Thoracic aorta (tissue), 2 donors: ENCODE data around the gene B3GNT7. TPM values are rescaled to one million over a fixed set of nuclear protein-coding genes. Genes with fewer than 3 reads are reported as not detected.
"Not testable (repeated sequence)": the region's sequence is repeated elsewhere in the genome, so short reads cannot be mapped to it uniquely, and the experiment has no call there.

Source experiments
- ATAC-seq: fragments of 150-250 bp; one replicate; pipeline ENCODE4 v1.8.0; 2017; ENCODE audit warnings: low read depth; ENCODE audit not compliant: insufficient number of reproducible peaks, low FRiP score
- DNase-seq: peaks from one replicate; pipeline ENCODE4 v3.0.0-alpha.2; 2020; ENCODE audit warnings: low spot score
- H3K27ac ChIP-seq, 2 donors: fragments of 200-600 bp; sonication (generic); 1 replicate in 1 of 2; 2 replicates in 1 of 2; pipeline ENCODE4 v1.5.1; 2016; ENCODE audit warnings: mild to moderate bottlenecking in 2 of 2, moderate library complexity in 2 of 2
- H3K27me3 ChIP-seq: fragments of 200-600 bp; sonication (generic); replicated peaks from 2 replicates; pipeline ENCODE4 v1.6.0; 2016; ENCODE audit warnings: mild to moderate bottlenecking; ENCODE audit not compliant: insufficient read depth
- H3K36me3 ChIP-seq: fragments of 200-600 bp; sonication (generic); one replicate; pipeline ENCODE4 v1.5.1; 2016
- H3K4me1 ChIP-seq, 2 donors: fragments of 200-600 bp; sonication (generic); 1 replicate in 1 of 2; 2 replicates in 1 of 2; pipeline versions ENCODE4 v1.5.1 to v1.6.0; 2016; ENCODE audit warnings: low read depth in 2 of 2, mild to moderate bottlenecking in 1 of 2; ENCODE audit not compliant: control insufficient read depth in 1 of 2
- H3K4me3 ChIP-seq: fragments of 200-600 bp; sonication (generic); 2 replicates; pipeline ENCODE4 v1.5.1; 2016; ENCODE audit warnings: mild to moderate bottlenecking
- H3K9me3 ChIP-seq: fragments of 200-600 bp; sonication (generic); 2 replicates; pipeline ENCODE4 v1.5.1; 2016
- total RNA-seq, 2 donors: library from RNA; depleted of rRNA; stranded (reverse); fragments of >200 nt; gene quantifications; one replicate each; pipeline versions ENCODE4 v1.1.0 to v1.2.3, GENCODE V29; 2016
- TF ChIP-seq, protein P1 (sequence below): fragments of 200-600 bp; sonication (generic); IDR thresholded peaks from one replicate; pipeline ENCODE4 v1.5.1; 2019; ENCODE audit warnings: antibody characterized with exemption

Gene B3GNT7
- total RNA-seq, 2 donors from 2014 or later: 11.4 to 17.5 TPM

- Histone ChIP-seq H3K27ac (no peak overlapping the region), H3K9me3 (peaks cover 6% of the 10 kb centered on the region), H3K4me3 (no peak overlapping the region), H3K4me1 (no peaks in the 10 kb centered on the region), H3K27me3 (no peaks in the 10 kb centered on the region), H3K36me3 (no peaks in the 10 kb centered on the region)
- ATAC-seq (no peak), DNase-seq (no peak)
- TF ChIP-seq, protein P1, sequence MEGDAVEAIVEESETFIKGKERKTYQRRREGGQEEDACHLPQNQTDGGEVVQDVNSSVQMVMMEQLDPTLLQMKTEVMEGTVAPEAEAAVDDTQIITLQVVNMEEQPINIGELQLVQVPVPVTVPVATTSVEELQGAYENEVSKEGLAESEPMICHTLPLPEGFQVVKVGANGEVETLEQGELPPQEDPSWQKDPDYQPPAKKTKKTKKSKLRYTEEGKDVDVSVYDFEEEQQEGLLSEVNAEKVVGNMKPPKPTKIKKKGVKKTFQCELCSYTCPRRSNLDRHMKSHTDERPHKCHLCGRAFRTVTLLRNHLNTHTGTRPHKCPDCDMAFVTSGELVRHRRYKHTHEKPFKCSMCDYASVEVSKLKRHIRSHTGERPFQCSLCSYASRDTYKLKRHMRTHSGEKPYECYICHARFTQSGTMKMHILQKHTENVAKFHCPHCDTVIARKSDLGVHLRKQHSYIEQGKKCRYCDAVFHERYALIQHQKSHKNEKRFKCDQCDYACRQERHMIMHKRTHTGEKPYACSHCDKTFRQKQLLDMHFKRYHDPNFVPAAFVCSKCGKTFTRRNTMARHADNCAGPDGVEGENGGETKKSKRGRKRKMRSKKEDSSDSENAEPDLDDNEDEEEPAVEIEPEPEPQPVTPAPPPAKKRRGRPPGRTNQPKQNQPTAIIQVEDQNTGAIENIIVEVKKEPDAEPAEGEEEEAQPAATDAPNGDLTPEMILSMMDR: no peak
Measured at GRCh38 chr2:231429152-231429551, 33.6 kb downstream of the B3GNT7 start.

GRCh38 chr2:231429901-231430300 lies 34.4 kb downstream of the B3GNT7 start:
- TF ChIP-seq, protein P1: no peak
- DNase-seq (no peak), ATAC-seq (no peak)
- H3K27me3 ChIP-seq: no peaks in the 10 kb centered on the region
- H3K4me1 ChIP-seq: no peaks in the 10 kb centered on the region
- peaks cover 6% of the 10 kb centered on the region for H3K9me3 ChIP-seq
- no peak overlapping the region for H3K27ac ChIP-seq
- no peaks in the 10 kb centered on the region for H3K36me3 ChIP-seq
- no peak overlapping the region for H3K4me3 ChIP-seq

DNA sequence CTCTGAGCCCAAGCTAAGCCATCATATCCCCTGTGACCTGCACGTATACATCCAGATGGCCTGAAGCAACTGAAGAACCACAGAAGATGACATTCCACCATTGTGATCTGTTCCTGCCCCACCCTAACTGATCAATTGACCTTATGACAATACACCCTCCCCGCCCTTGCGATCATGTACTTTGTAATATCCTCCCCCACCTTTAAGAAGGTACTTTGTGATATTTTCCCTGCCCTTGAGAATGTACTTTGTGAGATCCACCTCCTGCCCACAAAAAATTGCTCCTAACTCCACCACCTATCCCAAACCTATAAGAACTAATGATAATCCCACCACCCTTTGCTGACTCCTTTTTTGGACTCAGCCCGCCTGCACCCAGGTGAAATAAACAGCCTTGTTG lies 34.9 kb downstream of the B3GNT7 start:
- DNase-seq, ATAC-seq: not testable (repeated sequence)

DNA sequence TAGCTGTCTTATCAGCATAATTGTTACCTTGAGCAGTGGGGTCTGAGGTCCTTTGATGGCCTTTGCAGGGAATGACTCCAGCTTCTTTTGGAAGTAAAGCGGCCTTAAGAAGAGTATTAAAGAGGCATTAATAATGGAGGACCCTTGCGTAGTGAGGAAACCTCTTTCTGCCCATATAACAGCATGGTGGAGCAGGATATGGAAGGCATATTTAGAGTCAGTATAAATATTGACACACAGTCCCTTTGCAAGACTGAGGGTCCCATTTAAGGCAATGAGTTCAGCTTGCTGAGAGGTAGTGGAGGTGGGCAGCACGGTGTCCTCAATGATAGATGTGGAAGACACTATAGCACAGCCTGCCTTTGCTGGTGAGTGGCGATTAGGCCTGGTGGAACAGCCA lies 36.1 kb downstream of the B3GNT7 start:
- H3K9me3 ChIP-seq: peaks cover 6% of the 10 kb centered on the region
- no peak overlapping the region for H3K4me3 ChIP-seq
- H3K36me3 ChIP-seq: no peaks in the 10 kb centered on the region
- H3K27me3 ChIP-seq: no peaks in the 10 kb centered on the region
- H3K4me1 ChIP-seq: no peaks in the 10 kb centered on the region
- no peak for ATAC-seq
- TF ChIP-seq, protein P1: no peak
- no peak overlapping the region for H3K27ac ChIP-seq
- DNase-seq: no peak

More for the DNA sequence above, 34.9 kb downstream of the B3GNT7 start:
- not testable (repeated sequence) for H3K4me3 ChIP-seq, H3K27ac ChIP-seq, H3K36me3 ChIP-seq, H3K9me3 ChIP-seq, H3K27me3 ChIP-seq, H3K4me1 ChIP-seq

DNA sequence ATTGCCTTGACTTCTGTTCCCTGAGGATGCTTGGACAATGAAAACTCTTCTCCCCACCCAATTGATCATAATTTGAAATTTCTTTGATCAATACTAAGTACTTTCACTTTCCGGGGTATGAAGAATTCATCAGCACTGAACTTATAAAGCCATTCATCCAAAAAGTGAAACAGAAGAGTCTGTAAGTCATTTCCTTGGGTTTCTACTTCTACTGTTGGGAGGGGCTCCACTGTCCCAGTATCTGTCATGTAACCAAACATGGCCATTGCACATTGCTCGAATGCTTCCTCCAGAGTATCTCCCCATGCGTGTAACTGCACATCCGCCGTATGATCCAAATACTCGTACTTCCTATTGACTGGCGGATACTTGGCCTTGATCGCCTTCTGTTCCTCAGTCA lies 38.5 kb downstream of the B3GNT7 start:
- no peak overlapping the region for H3K27ac ChIP-seq
- TF ChIP-seq, protein P1: no peak
- no peak for DNase-seq
- H3K27me3 ChIP-seq: no peaks in the 10 kb centered on the region
- H3K9me3 ChIP-seq: peaks cover 6% of the 10 kb centered on the region
- ATAC-seq: no peak
- H3K4me3 ChIP-seq: no peak overlapping the region
- H3K36me3 ChIP-seq: no peaks in the 10 kb centered on the region
- no peaks in the 10 kb centered on the region for H3K4me1 ChIP-seq

GRCh38 chr2:231436957-231437356 lies 41.4 kb downstream of the B3GNT7 start:
- ATAC-seq: no peak
- no peaks in the 10 kb centered on the region for H3K27me3 ChIP-seq
- H3K9me3 ChIP-seq: peaks cover 3% of the 10 kb centered on the region
- H3K36me3 ChIP-seq: no peaks in the 10 kb centered on the region
- H3K27ac ChIP-seq: no peak overlapping the region
- H3K4me1 ChIP-seq: no peaks in the 10 kb centered on the region
- TF ChIP-seq, protein P1: no peak
- H3K4me3 ChIP-seq: no peak overlapping the region
- no peak for DNase-seq
